GM19099 (cell line): ENCODE data around the gene LTB4R2.

Source experiments
- POLR2A ChIP-seq: IDR thresholded peaks from 3 replicates; pipeline ENCODE4 v1.6.1; 2011; ENCODE audit warnings: low read depth; ENCODE audit not compliant: insufficient read length; ENCODE audit errors: extremely low read depth

The LTB4R2 gene

DNA sequence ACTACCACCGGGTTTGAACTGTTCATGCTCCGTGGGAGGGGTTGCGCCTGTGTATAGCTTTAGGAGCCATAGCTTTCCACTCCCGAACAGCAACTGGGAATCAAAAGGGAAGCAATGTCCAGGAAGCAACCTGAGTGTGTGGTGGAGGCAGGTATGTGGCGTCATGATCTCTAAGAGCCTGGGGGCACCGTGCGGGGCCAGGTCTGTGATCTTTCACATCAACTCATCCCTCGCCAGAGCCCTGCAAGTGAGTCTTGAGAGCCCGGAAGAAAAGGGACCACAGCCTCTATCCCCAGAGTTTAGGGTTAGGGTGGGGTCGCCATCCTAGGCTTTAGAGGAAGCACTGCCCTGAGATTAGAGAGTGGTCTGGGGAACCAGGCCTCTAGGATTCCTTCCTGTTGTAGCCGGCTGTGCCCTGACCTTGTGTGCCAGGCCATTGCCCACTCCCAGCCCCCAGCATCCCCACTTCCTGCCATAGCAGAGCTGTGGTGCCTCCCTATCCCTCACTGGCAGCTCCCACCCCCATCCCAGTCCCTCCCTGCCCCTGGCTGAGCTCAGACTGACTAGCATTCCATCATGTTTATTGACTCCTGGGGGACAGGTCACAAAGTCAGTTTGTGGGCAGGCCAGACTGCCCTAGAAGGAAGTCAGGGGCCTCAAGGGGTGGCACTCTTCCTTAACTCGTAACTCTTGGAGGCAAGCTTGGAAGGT, 25.7 kb downstream of the LTB4R2 start:
- TF ChIP-seq POLR2A: no peak

DNA sequence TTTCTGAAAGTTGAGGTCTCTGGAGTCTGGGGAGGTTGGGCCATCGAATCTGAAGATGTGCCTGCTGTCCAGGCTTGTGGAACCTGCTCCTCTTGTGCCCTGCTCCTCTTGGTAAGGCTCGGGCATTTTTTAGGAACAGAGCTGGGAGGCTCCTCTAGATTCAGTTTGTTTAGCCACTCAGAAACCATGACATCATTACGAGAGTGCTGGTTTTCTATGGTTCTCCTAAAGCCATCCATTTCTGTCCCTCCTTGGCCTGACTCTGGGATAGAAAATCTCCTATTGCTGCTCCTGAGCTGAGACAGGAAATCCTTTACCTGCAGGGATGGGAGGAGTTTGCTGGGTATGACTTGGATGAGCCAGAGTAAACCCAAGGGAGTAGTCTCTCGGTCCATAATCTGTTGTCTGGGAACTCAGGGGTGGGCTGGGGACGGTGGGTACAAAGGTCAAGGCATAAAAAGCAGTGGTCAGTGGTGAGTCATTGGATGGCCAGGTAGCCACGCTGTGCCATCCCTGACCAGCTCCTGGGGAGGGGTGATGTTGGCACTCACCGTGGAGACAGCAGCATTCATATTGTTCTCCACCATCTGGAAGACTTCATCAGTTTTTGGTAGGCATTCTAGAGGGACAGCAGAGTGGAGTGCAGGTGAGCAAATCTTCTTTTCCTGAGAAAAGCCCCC, 27.3 kb downstream of the LTB4R2 start:
- no peak for TF ChIP-seq POLR2A

DNA sequence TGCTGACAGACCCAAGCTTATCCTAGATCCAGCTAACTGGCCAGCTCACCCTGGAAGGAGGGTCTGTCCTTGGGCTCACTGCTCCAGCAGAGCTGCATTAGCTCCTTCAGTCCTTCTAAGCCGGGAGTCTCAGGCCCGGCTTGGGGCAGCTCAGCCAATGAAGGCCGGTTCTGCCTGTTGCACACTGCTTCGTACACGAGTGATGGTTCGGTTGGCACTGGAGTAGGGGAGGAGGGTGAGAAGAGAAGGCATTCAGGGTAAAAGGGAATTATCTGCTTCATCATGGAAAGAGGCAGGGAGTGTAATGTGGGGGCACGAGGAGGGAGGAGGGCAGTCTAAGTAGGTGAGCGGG, 27.9 kb downstream of the LTB4R2 start:
- no peak for TF ChIP-seq POLR2A

DNA sequence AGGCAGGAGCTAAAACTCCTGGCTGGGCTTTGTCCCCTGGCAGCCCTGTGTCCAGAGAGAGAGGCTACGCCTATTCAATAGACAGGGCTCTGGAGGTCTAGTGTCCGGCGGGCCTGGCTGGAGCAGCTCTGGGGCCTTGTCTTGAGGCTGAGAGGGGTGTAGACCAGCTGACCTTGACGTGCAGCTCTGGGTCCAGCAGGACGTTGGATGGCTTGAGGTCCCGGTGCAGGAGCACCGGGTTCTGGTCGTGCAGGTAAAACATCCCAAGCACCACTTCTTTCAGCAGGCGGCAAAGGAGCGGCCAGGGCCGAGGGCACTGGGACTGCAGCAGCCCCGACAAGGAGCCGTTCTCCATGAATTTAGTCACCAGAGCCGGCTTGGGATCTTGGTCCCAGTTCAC, 28.9 kb downstream of the LTB4R2 start:
- TF ChIP-seq POLR2A: no peak

DNA sequence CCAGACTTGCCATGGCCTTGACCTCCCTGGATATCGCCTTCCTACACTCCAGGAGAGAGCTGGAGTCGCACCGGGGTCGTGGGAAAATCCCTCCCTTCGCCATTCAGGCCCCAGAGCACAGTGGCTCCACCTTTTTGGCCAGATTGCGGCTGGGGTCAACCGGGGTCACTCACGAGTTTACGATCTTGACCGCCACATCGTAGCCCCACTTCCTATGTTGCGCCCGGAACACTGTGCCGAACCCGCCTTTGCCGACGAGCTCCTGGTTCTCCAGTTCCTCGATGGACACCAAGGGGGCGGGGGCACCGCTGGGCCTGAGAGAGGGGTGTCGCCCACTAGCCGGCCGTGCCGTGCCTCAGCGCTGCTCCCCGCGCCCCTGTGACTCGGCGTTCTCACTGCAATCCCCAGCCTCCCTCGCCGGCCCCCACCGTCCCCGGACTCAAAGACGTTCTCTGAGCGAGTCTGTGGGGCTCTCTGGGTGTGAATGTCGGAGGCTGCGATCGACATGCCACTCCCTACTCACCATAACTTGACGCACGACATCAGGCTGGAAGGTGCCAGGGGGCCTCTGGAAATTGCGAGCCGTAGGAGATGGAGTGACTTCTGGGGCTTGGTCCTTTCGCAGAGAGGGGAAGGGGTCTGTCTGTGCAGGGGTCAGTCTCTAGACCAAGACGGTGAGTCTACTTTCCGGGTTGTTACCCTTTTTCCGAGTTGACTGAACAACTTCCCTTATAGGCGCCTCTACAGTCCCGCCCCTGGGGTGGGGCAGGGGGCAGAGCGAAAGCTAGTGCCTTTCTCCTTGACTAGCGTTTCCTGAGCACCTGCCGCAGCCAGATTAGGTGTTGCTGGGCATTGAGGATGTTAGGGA, 29.6 kb downstream of the LTB4R2 start, which contains the start of gene RIPK3:
TSS of gene RIPK3 (minus strand) at position 708 of the 868 bp plus-strand sequence. CDS start at position 543, 165 bp downstream.
- peak; percentile 63 for TF ChIP-seq POLR2A

DNA sequence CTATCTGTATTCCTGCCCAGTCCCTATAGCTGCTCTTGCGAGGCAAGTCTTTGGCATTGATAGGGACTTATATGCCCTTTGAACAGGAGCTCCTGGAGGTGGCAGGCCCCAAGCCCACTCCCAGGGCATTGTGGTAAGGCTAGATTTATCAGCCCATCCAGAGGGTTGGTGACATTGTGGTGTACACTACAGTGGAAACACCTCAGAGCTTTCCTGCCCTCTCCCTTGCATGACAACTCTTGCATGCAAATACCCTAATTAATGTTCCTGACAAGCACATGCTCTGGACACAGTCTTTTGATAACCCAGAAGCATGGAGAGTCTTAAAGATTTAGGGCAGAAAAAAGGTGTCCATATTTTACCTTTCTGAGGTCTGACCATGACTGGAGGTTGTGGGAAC, 30.7 kb downstream of the LTB4R2 start:
- TF ChIP-seq POLR2A: no peak

DNA sequence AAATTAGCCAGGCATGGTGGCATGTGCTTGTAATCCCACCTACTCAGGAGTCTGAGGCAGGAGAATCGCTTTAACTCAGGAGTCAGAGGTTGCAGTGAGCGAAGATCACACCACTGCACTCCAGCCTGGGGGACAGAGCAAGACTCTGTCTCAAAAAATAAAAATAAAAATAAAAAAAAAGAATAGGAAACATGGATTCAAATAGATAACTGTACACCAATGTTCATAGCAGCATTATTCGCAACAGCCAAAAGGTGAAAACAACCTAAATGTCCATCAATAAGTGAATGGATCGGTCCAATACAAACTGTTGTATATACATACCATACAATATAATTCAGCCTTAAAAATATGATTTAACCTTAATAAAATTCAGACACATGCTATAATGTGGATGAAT, 32.9 kb downstream of the LTB4R2 start:
- no peak for TF ChIP-seq POLR2A

DNA sequence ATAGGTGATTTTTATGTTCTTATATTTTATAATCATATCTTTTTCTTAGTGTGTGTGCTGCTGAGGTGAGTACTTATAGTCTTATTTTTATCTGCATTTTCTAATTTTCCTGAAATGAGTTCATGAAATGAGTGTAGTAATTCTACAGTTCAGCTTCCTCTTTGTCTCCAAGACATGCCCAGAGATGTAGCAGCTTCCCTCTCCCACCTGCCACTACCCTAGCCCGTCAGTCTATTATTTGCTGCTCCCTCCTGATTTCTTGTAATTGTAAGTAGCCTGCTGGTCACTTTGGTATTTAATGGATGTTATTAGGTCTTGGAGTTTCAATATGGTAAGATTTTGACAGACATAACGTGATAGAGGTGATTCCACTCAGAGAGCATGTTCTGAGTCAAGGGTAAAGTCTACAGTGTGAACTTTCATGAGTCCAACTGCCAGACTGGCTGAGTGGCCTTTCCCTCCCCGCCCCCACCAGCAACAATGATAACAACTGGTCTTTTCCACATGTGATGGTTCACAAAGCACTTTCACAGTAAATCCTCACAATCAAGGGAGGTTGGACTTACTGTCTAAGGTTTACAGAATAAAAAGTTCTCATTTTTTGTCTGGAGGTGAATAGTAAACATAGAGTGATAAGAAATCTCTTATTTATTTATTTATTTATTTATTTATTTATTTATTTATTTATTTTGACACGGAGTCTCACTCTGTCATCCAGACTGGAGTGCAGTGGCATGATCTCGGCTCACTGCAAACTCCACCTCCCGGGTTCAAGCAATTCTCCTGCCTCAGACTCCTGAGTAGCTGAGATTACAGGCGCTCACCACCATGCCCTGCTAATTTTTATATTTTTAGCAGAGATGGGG, 34.1 kb downstream of the LTB4R2 start:
- TF ChIP-seq POLR2A: no peak

DNA sequence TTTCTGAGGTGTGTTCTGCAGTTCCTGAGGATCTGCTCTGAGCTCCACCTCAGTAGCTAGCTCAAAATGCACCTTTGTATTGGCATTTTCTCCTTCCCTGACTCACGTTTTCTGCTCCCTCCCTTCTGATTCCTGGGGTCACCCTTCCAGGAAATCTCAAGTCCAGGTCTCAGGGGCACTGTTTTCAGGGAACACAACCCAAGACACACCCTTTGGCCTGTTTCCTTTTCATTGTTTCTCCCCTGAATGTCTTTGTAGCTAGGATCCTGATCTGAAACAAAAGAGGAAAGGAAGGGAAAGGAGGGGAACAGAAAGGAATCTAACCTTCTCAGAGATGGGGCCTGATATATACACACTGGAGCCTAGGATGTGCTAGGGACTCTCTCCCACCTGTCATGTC, 37.2 kb downstream of the LTB4R2 start:
- no peak for TF ChIP-seq POLR2A

DNA sequence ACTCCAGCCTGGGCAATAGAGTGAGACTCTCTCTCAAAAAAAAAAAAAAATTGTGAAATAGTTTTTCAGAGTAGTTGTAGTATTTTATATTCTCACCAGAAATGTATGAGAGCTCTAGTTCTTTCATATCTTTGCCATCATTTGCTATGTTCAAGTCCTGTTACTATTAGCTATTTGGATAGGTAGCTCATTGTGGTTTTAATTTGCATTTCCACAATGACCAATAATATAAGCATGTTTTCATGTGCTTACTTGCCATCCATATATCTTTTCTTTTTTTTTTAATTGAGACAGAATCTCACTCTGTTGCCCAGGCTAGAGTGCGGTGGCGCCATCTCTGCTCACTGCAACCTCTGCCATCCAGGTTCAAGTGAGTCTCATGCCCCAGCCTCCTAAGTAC, 38.2 kb downstream of the LTB4R2 start:
- TF ChIP-seq POLR2A: no peak

DNA sequence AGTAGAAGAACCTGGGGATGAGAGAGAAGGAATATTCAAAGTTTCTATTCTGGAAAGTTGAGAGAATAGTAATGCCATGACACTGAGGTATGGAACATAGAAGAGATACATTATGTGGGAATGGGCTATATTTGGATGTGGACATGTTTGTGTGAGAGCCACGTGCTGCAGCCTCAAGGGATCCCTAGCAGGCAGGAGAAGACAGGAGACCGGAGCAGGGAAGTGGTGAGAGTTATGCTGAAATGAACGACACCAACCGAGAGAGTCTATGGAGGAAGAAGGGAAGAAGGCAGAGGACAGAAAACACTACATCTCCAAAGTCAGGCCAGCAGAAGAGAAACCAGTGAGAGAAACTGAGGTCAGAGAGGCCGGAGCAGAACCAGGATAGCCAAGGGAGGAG, 39.8 kb downstream of the LTB4R2 start:
- TF ChIP-seq POLR2A: no peak

DNA sequence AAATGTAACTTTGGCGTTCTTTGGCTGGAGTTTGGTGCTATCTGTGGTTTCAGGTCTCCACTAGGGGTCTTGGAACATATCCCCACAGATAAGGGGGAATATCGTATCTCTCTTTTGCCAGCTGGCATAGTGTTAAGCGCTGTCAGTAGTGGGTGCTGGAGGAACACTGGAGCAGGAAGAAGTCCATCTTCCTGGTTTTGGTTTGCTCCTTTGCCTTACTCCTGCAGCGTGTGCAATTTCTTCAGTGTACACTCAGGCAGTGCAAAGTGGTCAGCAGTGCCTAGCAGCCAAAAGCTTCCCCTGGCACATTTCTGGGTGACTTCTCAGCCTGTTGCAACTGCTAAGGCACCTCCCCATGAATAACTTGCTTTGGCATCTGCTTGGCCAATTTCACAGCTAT, 41.6 kb downstream of the LTB4R2 start:
- no peak for TF ChIP-seq POLR2A

DNA sequence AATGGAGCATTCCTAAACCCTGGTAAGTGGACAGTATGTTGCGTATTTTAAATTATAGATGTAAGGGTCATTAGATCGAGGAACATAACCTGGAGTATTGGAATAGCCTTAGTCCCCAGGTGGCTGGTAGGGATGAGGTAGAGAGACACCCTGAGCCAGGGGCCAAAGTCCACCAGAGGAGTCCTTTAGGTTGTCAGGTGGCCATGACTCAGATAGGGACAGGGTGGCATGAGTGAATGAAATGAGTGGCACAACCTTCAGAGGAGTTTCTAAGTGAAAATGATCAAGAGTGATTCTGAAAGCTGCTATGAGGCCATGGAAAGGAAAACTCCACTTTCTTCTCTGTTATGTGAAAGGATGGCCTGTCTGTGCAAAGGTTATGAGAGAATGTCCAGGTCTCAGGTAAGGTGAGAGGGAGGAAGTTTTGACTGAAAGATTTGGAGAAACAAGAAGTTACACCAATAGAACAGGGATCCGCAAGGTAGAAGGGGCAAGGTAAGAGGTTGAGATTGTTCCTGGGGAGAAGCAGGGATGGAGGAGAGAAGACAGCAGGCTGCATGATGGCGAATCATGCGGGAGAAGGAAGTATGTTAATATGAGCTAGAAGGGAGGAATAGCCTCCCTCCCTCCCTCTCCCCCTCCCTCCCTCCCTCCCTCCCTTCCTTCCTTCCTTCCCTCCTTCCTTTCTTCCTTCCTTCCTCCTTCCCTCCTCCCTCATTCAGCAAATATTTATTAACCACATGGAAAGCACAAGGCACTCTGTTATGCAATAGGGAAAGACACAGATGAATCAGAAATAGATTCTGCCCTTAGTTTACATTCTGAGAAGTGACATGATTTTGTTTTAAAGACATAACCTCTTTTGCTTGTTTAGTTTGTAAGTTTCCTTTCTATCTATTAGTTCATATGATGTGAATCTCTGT, 43.9 kb downstream of the LTB4R2 start:
- no peak for TF ChIP-seq POLR2A

DNA sequence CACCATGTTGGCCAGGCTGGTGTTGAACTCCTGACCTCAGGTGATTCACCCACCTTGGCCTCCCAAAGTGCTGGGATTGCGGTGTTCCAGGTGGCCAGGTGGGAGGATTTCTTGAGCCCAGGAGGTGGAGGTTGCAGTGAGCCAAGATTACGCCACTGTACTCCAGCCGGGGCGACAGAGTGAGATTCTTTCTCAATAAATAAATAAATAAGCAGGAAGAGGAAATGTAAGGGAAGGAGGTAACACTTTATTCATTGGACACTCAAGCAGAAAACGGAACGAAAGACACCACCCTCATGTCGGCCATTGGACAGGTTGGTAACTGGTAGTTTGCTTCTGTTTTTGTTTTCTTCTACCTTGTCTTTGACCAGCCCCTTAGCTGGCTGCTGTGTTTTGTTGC, 45.1 kb downstream of the LTB4R2 start:
- TF ChIP-seq POLR2A: no peak

DNA sequence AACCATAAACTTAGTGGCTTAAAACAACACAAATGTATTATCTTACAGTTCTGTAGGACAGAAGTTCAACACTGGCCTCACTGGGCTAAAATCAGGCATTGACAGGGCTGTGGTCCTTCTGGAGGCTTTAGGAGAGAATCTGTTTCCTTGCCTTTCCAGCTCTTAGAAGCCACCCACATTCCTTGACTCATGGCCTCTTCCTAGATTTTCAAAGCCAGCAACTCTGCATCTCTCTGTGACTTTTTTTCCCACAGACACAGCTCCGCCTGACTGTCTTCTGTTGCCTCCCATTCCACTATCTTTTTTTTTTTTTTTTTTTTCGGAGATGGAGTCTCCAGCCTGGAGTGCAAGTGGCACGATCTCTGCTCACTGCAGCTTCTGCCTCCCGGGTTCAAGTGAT, 46.3 kb downstream of the LTB4R2 start:
- no peak for TF ChIP-seq POLR2A
